Measurements from ENCODE around the gene SBK3.

DNA sequence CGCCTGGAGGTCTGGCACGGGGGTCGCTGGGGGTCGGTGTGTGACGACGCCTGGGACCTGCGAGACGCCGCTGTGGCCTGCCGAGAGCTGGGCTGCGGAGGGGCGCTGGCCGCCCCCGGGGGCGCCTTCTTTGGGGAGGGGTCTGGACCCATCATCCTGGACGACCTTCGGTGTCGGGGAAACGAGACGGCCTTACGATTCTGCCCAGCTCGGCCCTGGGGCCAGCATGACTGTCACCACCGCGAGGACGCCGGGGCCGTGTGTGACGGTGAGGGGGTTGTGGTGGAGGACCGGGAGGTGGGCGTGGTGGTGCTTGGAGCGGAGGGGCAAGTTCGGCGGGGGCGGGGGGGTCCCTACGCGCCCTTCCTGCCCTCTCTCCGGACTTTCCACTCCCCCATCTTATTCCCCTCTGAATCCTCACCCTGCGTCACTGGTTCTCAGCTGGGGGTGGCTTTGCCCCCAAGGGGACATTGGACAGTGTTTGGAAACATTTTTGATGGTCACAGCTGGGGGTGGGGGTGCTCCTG, 51.6 kb downstream of the SBK3 start:
- TF ChIP-seq, protein P1, sequence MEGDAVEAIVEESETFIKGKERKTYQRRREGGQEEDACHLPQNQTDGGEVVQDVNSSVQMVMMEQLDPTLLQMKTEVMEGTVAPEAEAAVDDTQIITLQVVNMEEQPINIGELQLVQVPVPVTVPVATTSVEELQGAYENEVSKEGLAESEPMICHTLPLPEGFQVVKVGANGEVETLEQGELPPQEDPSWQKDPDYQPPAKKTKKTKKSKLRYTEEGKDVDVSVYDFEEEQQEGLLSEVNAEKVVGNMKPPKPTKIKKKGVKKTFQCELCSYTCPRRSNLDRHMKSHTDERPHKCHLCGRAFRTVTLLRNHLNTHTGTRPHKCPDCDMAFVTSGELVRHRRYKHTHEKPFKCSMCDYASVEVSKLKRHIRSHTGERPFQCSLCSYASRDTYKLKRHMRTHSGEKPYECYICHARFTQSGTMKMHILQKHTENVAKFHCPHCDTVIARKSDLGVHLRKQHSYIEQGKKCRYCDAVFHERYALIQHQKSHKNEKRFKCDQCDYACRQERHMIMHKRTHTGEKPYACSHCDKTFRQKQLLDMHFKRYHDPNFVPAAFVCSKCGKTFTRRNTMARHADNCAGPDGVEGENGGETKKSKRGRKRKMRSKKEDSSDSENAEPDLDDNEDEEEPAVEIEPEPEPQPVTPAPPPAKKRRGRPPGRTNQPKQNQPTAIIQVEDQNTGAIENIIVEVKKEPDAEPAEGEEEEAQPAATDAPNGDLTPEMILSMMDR (IDR thresholded peaks at IDR 0.05): no peak
- TF ChIP-seq, protein P2, sequence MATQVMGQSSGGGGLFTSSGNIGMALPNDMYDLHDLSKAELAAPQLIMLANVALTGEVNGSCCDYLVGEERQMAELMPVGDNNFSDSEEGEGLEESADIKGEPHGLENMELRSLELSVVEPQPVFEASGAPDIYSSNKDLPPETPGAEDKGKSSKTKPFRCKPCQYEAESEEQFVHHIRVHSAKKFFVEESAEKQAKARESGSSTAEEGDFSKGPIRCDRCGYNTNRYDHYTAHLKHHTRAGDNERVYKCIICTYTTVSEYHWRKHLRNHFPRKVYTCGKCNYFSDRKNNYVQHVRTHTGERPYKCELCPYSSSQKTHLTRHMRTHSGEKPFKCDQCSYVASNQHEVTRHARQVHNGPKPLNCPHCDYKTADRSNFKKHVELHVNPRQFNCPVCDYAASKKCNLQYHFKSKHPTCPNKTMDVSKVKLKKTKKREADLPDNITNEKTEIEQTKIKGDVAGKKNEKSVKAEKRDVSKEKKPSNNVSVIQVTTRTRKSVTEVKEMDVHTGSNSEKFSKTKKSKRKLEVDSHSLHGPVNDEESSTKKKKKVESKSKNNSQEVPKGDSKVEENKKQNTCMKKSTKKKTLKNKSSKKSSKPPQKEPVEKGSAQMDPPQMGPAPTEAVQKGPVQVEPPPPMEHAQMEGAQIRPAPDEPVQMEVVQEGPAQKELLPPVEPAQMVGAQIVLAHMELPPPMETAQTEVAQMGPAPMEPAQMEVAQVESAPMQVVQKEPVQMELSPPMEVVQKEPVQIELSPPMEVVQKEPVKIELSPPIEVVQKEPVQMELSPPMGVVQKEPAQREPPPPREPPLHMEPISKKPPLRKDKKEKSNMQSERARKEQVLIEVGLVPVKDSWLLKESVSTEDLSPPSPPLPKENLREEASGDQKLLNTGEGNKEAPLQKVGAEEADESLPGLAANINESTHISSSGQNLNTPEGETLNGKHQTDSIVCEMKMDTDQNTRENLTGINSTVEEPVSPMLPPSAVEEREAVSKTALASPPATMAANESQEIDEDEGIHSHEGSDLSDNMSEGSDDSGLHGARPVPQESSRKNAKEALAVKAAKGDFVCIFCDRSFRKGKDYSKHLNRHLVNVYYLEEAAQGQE (IDR thresholded peaks at IDR 0.05; ENCODE audit: insufficient read depth in 1 of 2, low read depth in 2 of 2, low read length in 1 of 2): no peak
- TF ChIP-seq TCF7L2 (IDR thresholded peaks at IDR 0.05; ENCODE audit: low read depth, low read length): no peak
- no peak for TF ChIP-seq POLR2AphosphoS5 (IDR thresholded peaks at IDR 0.05; ENCODE audit: low read depth, low read length)
- no peak for TF ChIP-seq SIN3A (IDR thresholded peaks at IDR 0.05; ENCODE audit: borderline replicate concordance, insufficient read depth, low read depth, low read length)
